Right lobe of liver (tissue), 6 donors: Measurements from ENCODE around the gene ZKSCAN2. TPM values are rescaled to one million over a fixed set of nuclear protein-coding genes. Genes with fewer than 3 reads are reported as not detected.

Experiments
- ATAC-seq, 4 donors: fragments of 200-7000 bp; cut with Tn5 transposase; one replicate each; pipeline ENCODE4 v1.9.1; 2020; ENCODE audit warnings: mild to moderate bottlenecking in 4 of 4, moderate library complexity in 4 of 4
- DNase-seq, 3 donors: peaks; one replicate each; pipeline ENCODE4 v3.0.0-alpha.2; 2020
- H3K27ac ChIP-seq, 3 donors: fragments of 200-600 bp; one replicate each; pipeline ENCODE4 v1.8.0; 2022
- H3K27me3 ChIP-seq, 2 donors: fragments of 200-600 bp; one replicate each; pipeline ENCODE4 v1.8.0; 2022
- H3K36me3 ChIP-seq, 4 donors: fragments of 200-600 bp; sonication (generic) in 1 of 4; one replicate each; pipeline versions ENCODE4 v1.5.1 to v1.8.0; 2017 to 2022; ENCODE audit warnings: control low read depth in 1 of 4
- H3K4me1 ChIP-seq, 4 donors: fragments of 200-600 bp; sonication (generic) in 1 of 4; one replicate each; pipeline versions ENCODE4 v1.5.1 to v1.8.0; 2017 to 2022; ENCODE audit warnings: control low read depth in 1 of 4
- H3K4me3 ChIP-seq, 3 donors: fragments of 200-600 bp; one replicate each; pipeline ENCODE4 v1.8.0; 2022
- H3K9me3 ChIP-seq, 4 donors: fragments of 200-600 bp; sonication (generic) in 1 of 4; one replicate each; pipeline versions ENCODE4 v1.5.1 to v1.8.0; 2017 to 2022; ENCODE audit warnings: control low read depth in 1 of 4
- POLR2A ChIP-seq: fragments of 450-650 bp; IDR thresholded peaks from one replicate; pipeline ENCODE4 v1.6.1; 2017; ENCODE audit warnings: antibody characterized with exemption, mild to moderate bottlenecking
- WGBS: methylation state at CpG from one replicate; pipeline ENCODE4 v1.1.6; 2018; ENCODE audit warnings: low coverage, low lambda C conversion rate; ENCODE audit not compliant: insufficient coverage; ENCODE audit errors: missing lambda C conversion rate; 5-methylcytosine and 5-hydroxymethylcytosine counted together
- intact Hi-C, 2 donors: fragments of 100-400 bp; cut with DNase I; formaldehyde crosslinking; loops; one replicate each; pipeline versions ENCODE4 v1.11.2 to v1.14.1; 2022
- total RNA-seq, 6 experiments: library from RNA; depleted of rRNA in 2 of 6; stranded (reverse); fragments of >200 nt in 2 of 6; fragmentation: NEBNext Ultra II Directional in 3 of 6; extraction: Animal tissue kit (Norgen Biotek cat#: 25700) in 3 of 6; gene quantifications; one replicate each; pipeline versions ENCODE4 v1.1.0 to v1.2.4, GENCODE V29; 2016 to 2023
- TF ChIP-seq, protein P1 (sequence below), 4 donors: fragments of 200-600 bp in 3 of 4; fragments of 450-650 bp in 1 of 4; IDR thresholded peaks; one replicate each; pipeline versions ENCODE4 v1.5.1 to v1.8.0; 2016 to 2022; ENCODE audit warnings: antibody characterized with exemption in 4 of 4, mild to moderate bottlenecking in 2 of 4
- donor health status: DM: no; HTN: yes; CAD: no.
- donor health status: DM: no; HTN: no; CAD: no.
- donor health status: DM: no; HTN: no; CAD: no.
- donor health status: DM: no; HTN: yes; CAD: no.
- donor health status: DM: no; HTN: yes; CAD: no.

ZKSCAN2 gene
- total RNA-seq, 6 experiments from 2014 or later, result 2.2 to 2.7 (median 2.2) TPM

DNA sequence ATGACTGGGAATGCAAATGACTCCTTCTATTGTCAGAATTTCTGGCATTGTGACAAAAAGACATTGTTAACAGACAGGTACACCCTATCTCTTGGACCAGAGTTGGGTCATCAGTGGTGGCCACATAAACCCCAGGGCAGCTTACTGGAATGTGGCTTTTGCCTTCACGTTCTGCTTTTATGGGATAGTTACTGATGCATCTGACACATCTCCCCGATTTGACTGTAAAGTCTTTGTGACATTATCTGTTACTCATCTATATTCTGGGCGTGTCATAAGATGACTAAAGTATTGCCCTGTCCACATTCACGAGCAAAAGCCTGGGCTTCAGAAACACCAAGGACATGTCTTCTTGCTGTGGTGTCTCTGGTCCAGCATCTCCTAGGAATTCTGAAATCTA, 59.6 kb downstream of the ZKSCAN2 start:
- no peaks in the 10 kb centered on the region for H3K36me3 ChIP-seq
- intact Hi-C loops, result no loop called here
- H3K27ac ChIP-seq, result no peak overlapping the region
- TF ChIP-seq, protein P1, sequence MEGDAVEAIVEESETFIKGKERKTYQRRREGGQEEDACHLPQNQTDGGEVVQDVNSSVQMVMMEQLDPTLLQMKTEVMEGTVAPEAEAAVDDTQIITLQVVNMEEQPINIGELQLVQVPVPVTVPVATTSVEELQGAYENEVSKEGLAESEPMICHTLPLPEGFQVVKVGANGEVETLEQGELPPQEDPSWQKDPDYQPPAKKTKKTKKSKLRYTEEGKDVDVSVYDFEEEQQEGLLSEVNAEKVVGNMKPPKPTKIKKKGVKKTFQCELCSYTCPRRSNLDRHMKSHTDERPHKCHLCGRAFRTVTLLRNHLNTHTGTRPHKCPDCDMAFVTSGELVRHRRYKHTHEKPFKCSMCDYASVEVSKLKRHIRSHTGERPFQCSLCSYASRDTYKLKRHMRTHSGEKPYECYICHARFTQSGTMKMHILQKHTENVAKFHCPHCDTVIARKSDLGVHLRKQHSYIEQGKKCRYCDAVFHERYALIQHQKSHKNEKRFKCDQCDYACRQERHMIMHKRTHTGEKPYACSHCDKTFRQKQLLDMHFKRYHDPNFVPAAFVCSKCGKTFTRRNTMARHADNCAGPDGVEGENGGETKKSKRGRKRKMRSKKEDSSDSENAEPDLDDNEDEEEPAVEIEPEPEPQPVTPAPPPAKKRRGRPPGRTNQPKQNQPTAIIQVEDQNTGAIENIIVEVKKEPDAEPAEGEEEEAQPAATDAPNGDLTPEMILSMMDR (IDR thresholded peaks at IDR 0.05), result no peak
- no peak for TF ChIP-seq POLR2A
- H3K9me3 ChIP-seq, result no peaks in the 10 kb centered on the region
- DNase-seq (no peak), ATAC-seq (no peak)
- no peaks in the 10 kb centered on the region for H3K27me3 ChIP-seq
- WGBS, result 85% methylated on average over 4 of the region's 4 CpGs
- H3K4me3 ChIP-seq, result no peak overlapping the region
- no peaks in the 10 kb centered on the region for H3K4me1 ChIP-seq

DNA sequence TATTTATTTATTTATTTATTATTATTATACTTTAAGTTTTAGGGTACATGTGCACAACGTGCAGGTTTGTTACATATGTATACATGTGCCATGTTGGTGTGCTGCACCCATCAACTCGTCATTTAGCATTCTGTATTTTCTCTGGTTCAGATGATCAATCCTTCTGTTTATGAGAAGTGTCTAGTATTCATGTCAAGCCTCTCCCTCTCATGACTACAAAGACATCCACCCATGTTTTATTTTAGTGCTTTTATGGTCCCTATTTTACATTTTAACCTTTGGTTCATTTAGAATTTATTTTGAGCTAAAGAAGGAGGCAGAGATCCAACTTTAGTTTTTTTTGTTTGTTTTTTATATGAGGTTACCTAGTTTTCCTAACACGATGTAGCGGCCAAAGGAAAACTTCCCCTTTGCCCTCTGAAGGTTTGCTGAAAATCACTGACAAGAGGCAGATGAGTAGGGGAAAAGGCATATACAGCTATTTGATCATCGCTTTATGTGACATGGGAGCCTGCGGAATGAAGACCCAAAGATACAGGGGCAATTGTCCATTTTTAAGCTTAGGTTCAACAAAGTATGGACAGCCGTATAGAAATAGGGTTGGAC, 63.3 kb downstream of the ZKSCAN2 start:
- 72% methylated on average over 7 of the region's 7 CpGs for WGBS
- H3K9me3 ChIP-seq, result no peaks in the 10 kb centered on the region
- intact Hi-C loops, result no loop called here
- DNase-seq (no peak), ATAC-seq (peak in 2 of 4 donors; percentile 44 to 65)
- no peaks in the 10 kb centered on the region for H3K4me1 ChIP-seq
- H3K4me3 ChIP-seq, result no peak overlapping the region
- TF ChIP-seq, protein P1 (IDR thresholded peaks at IDR 0.05), result no peak
- TF ChIP-seq POLR2A, result no peak
- H3K36me3 ChIP-seq, result no peaks in the 10 kb centered on the region
- H3K27ac ChIP-seq, result no peak overlapping the region
- H3K27me3 ChIP-seq, result no peaks in the 10 kb centered on the region

DNA sequence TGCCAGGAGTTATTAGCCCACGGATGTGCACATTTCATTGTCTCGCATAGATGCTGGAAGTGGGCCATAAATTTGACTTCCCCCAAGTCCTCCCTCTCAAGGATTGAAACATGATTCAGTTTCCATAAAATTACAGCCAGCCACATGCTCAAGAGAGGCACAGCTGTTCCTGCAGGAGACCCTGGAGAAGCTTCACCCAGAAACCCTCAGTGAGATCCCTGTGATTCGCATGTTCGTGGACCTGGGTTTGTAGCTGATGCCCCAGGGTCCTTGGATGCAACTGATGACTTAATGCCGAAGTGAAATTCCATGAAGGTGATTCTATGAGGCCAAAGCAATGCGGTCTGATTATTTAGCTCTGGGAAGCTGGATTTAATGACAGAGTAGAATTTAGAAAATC, 65.5 kb downstream of the ZKSCAN2 start:
- intact Hi-C loops, result no loop called here
- Histone ChIP-seq H3K27ac (no peak overlapping the region), H3K4me3 (no peak overlapping the region), H3K36me3 (no peaks in the 10 kb centered on the region), H3K27me3 (no peaks in the 10 kb centered on the region), H3K9me3 (no peaks in the 10 kb centered on the region), H3K4me1 (no peaks in the 10 kb centered on the region)
- ATAC-seq (no peak), DNase-seq (no peak)
- 72% methylated on average over 4 of the region's 6 CpGs for WGBS
- TF ChIP-seq, protein P1 (IDR thresholded peaks at IDR 0.05), result no peak
- no peak for TF ChIP-seq POLR2A

DNA sequence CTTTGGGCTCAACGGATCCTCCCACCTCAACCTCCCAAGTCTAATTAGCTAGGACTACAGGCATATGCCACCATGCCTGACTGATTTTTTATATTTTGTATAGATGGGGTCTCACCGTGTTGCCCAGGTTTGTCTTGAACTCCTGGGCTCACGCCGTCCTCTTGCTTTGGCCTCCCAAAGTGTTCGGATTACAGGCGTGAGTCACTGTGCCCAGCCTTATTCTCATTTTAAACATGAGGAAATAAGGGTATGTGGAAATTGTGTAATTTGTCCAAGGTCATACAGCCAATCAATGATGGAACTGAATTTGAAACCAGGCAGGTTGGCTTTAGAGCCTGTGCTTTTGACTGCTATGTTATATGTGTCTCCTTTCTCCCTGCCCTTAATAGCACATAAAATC, 68.3 kb downstream of the ZKSCAN2 start:
- Histone ChIP-seq H3K27ac (no peak overlapping the region), H3K36me3 (no peaks in the 10 kb centered on the region), H3K4me1 (no peaks in the 10 kb centered on the region), H3K4me3 (no peak overlapping the region), H3K9me3 (no peaks in the 10 kb centered on the region), H3K27me3 (no peaks in the 10 kb centered on the region)
- ATAC-seq, result peak in 3 of 4 donors; percentile 22 to 85 (median 65)
- WGBS, result 57% methylated on average over 6 of the region's 6 CpGs
- peak in 1 of 3 donors; percentile 24 for DNase-seq
- intact Hi-C loops, result no loop called here
- TF ChIP-seq, protein P1 (IDR thresholded peaks at IDR 0.05), result no peak
- TF ChIP-seq POLR2A, result no peak

DNA sequence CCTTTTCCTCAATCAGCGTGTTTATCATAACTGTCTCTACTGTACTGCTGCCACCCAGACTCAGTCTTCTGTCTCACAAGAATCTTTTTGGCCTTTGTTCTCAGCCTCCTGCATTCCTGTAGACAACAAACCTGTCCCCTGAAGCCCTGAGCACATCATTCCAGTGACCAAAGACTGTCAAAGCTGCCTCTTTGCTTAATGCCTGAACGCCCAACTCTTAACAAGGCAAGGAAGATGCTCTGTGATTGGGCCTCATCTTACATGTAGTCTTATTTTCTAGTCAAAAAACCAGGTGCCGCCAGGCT, 70.2 kb downstream of the ZKSCAN2 start:
- ATAC-seq (no peak), DNase-seq (no peak)
- WGBS, result 87% methylated on average over 3 of the region's 3 CpGs
- Histone ChIP-seq H3K27me3 (no peaks in the 10 kb centered on the region), H3K27ac (no peak overlapping the region), H3K4me3 (no peak overlapping the region), H3K9me3 (no peaks in the 10 kb centered on the region), H3K4me1 (no peaks in the 10 kb centered on the region), H3K36me3 (no peaks in the 10 kb centered on the region)
- intact Hi-C loops, result no loop called here
- TF ChIP-seq POLR2A, result no peak
- TF ChIP-seq, protein P1 (IDR thresholded peaks at IDR 0.05), result no peak
